RKO (cell line): ENCODE results near the gene TPH2.

Experiments used
- DNase-seq: peaks from one replicate; pipeline ENCODE4 v3.0.0-alpha.2; 2016; ENCODE audit warnings: low spot score

Gene TPH2

DNA sequence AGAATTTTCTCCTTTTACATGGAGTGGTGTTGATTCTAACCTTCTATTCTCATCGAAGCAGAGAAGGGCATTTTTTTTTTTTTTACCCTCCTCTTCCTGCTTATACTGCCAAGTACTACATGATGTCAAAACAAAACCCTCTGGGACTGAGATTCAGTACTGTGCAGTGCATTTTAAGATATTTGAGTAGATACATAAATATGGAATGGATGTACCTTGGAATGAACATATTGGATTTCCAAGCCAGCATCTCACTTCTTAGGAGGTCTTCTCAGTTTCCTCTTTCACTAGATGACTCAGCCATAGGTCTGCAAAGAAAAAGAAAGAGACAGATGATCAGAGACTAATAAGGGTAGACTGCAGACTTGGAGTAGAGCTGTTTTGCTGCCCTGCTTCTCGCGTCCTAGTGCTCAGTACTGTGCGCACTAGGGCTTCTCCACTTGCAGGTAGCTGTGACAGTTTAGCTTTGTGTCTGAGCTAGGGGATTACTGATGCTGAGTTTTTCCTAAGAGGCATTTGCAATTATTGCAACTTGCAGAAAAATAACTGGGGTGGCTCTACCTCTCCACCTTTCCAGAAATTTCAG lies 20.4 kb downstream of the TPH2 start:
- no peak for DNase-seq

- peak; percentile 23 for DNase-seq
Measured at GRCh38 chr12:71967211-71967610, 28.6 kb downstream of the TPH2 start.

GRCh38 chr12:71969330-71969729 lies 30.7 kb downstream of the TPH2 start:
- DNase-seq = no peak

DNA sequence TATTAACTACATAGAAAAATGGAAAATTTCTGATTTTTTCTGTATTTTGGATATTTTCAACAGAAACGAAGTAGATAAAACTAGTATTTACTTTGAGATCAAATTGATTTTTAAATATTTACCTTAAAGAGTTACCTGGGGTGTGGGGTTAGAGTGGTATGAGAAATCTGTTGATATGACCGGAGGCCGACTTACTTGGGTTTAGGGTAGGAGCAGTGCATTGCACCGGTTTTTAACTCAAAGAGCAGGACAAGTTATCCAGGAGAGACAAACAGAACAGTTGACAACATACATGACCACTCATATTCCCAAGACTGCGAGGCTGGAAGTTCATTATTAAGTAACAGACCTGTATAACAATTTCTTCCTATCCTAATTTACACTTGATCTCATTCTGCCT lies 31.4 kb downstream of the TPH2 start:
- no peak for DNase-seq

GRCh38 chr12:71972441-71973074 lies 33.9 kb downstream of the TPH2 start:
- DNase-seq = no peak

- DNase-seq = no peak
Measured at GRCh38 chr12:71973687-71974086, 35.0 kb downstream of the TPH2 start.

DNA sequence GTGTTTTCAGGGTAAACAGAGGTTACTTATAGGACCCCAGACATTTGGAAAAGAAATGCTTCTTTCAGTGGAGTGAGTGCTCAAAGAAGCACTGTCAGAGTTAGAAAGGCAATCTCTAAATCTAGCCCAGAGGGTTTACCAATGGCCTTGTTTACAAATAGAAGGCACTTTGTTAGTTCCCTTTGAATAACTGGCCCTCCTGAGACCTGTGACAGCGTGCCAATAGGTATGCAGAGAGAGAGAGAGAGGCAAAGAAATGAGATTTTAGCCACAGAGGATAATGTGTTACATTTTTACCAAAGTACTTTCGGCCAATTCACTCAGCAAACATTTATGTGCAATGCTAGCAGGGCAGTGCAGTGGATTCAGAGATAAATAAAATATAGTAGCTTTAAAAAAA lies 41.9 kb downstream of the TPH2 start:
- no peak for DNase-seq

DNA sequence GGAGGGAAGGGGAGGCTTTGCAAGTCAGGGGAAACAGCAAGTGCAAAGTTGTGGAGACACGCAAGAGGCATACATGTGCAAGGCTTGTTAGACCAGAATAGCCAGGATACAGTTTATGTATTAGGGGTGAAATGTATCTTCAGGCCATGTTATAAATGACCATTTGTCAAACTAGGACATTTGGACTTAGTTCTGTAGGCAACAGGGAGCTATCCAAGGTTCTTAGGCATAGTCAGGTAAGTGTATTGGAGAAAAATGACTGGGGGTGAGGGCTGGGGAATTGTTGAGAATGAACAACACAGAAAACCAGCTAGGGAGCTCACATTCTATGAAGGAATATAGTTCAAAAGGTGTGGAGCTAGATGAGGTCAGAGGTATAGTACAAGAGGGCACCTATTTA lies 42.5 kb downstream of the TPH2 start:
- DNase-seq = no peak

DNA sequence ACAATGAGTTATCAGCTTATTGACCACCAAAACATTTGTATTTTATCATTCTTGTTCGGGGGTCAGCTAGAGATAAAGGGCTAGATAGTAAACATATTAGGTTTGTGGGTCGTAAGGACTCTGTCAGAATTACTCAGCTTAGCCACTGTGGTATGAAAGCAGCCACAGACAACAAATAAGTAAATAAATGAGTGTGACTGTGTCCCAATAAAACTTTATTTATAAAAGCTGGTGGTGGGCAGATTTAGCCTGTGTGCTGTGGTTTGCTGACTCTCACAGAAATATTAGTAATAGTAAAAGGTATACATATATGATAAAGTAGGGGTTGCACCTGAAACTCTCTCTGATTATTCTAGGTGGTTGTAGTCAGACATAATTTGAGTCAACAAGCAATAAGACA lies 56.1 kb downstream of the TPH2 start:
- DNase-seq = no peak

GRCh38 chr12:71999795-72000194 lies 61.1 kb downstream of the TPH2 start:
- DNase-seq = peak; percentile 57

GRCh38 chr12:72000969-72001648 lies 62.5 kb downstream of the TPH2 start:
- DNase-seq = no peak

- no peak for DNase-seq
Measured at GRCh38 chr12:72006766-72007165, 68.1 kb downstream of the TPH2 start.

- no peak for DNase-seq
Measured at GRCh38 chr12:72010356-72010755, 71.7 kb downstream of the TPH2 start.

GRCh38 chr12:72011374-72011773 lies 72.7 kb downstream of the TPH2 start:
- DNase-seq = no peak

- no peak for DNase-seq
Measured at GRCh38 chr12:72012874-72013273, 74.2 kb downstream of the TPH2 start.

GRCh38 chr12:72015895-72016294 lies 77.2 kb downstream of the TPH2 start:
- no peak for DNase-seq

DNA sequence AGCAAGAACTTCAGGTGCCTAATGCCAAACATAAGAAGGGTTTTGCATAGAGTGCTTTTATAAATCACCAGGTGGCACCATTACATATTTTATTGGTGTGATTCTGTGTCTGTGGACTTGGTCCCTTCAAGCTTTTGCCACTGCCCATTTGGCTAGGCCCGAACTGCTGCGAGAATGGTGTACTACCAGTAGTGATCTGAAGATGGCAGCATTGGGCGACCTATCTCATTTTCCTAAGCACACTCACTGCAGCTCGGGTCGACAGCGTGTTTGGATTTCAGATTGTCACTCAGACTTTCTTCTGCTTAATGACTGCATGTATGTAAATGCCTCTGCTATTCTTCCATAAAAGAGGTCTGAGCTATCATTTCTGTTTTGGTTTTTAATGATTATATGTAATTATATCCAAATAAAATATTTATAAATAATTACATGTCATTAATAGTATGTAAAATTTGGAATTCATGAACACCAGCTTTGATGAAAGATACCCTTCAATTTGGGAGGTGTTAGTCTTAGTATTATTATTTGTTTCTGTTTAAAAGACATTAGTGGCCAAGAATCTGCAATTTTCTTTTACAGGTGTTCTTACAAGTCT lies 78.5 kb downstream of the TPH2 start:
- DNase-seq = peak; percentile 84

GRCh38 chr12:72018036-72018435 lies 79.4 kb downstream of the TPH2 start:
- DNase-seq = no peak

DNA sequence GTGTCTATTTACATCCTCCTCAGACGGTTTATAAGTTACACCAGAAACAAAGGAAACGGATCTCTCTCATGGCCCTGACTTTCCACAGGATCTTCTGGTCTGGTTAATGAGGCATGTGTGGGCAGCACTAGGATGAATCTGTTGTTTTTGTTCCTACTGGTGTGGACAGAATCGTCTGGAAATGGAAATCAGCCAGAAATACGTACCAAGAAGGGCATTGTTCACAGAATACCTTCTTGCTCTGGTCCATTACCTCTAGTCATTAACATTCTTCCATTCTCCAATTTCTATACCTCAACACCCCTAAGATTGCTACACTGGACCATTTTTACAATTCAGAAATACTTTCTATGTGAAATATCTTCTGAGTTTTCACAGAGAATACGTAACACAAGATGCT lies 86.0 kb downstream of the TPH2 start:
- DNase-seq = no peak

DNA sequence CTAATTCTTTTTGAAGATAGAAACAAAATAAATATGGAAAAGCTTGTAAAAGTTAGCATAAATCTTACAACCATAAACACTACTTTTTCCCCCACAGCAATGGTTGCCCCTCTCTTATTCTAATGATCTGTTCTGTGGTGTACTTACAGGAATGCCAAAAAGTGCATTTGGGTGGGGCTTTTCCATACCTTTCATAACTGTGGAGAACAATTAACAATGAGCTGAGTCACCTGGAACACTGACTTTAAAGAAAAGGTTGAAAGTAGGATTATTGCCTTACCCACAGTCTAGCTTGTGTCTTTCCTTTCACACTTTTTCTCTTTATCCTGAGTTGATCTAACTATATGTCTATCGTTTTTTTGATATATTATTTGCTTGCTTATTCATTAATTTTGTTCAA lies 86.9 kb downstream of the TPH2 start:
- DNase-seq = no peak

DNA sequence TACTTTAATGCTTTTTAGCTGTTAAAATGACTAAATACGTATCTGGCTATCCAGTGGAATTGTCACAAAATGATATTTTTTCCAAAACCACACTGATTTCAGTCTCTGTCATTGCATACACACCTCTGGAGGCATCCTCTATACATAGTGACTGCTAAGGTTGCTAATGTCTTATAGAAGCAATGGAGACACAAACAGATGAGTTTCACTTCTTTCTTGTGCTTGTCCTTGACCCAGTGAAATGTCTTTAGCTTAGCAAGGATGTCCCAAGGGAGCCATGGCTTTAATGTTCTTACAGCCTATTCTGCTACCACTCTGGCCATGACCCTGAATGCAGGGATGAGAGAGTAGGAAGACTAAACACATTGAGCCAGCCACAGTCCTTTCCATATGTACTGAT lies 90.3 kb downstream of the TPH2 start:
- no peak for DNase-seq

- no peak for DNase-seq
Measured at GRCh38 chr12:72030277-72030676, 91.6 kb downstream of the TPH2 start.

- DNase-seq = no peak
Measured at GRCh38 chr12:72031066-72031465, 92.4 kb downstream of the TPH2 start.
